HFF-Myc (cell line): ENCODE measurements around the gene RNF180.
A peak's percentile ranks its signal among the peaks of the same experiment; 100 is the strongest.

Source experiments
- DNase-seq: peaks from one replicate; pipeline ENCODE4 v3.0.0-alpha.2; 2011; ENCODE audit warnings: low read depth; ENCODE audit errors: extremely low read depth
- H3K4me3 ChIP-seq: replicated peaks from 2 replicates; pipeline ENCODE4 v1.5.1; 2011; ENCODE audit warnings: low read depth, mild to moderate bottlenecking, control low read depth, low read length
- CTCF ChIP-seq: IDR thresholded peaks from 2 replicates; pipeline ENCODE4 v1.5.1; 2012; ENCODE audit warnings: mild to moderate bottlenecking, low read depth, low read length, control low read depth; ENCODE audit errors: missing control alignments

The RNF180 gene

GRCh38 chr5:64166201-64166959 lies 737 bp downstream of the RNF180 start:
- TF ChIP-seq CTCF: no peak
- H3K4me3 ChIP-seq: peak overlapping the region; percentile 15; the same call in 1 of the 2 replicates
- no peak for DNase-seq

- H3K4me3 ChIP-seq: no peak overlapping the region
- no peak for TF ChIP-seq CTCF
- no peak for DNase-seq
These were observed 10.7 kb downstream of the RNF180 start for GRCh38 chr5:64176301-64176700.

- no peak for DNase-seq
- no peak overlapping the region for H3K4me3 ChIP-seq
- TF ChIP-seq CTCF: no peak
These were observed 15.2 kb downstream of the RNF180 start for GRCh38 chr5:64180661-64181343.

- H3K4me3 ChIP-seq: no peak overlapping the region
- DNase-seq: no peak
- no peak for TF ChIP-seq CTCF
These were observed 15.8 kb downstream of the RNF180 start for GRCh38 chr5:64181440-64181839.

- no peak for TF ChIP-seq CTCF
- no peak for DNase-seq
- H3K4me3 ChIP-seq: no peak overlapping the region
These were observed 18.3 kb downstream of the RNF180 start for GRCh38 chr5:64183956-64184355.

- DNase-seq: no peak
- no peak overlapping the region for H3K4me3 ChIP-seq
- TF ChIP-seq CTCF: no peak
These were observed 19.2 kb downstream of the RNF180 start for GRCh38 chr5:64184832-64185231.
